Kidney glomerular epithelial cell (primary cell): Measurements from ENCODE around the gene SLC2A6.
"Not testable (repeated sequence)": the region's sequence is repeated elsewhere in the genome, so short reads cannot be mapped to it uniquely, and the experiment has no call there.

Experiments
- DNase-seq: peaks from one replicate; lab custom pipeline; 2025; lab: John Stamatoyannopoulos, UW

The SLC2A6 gene

GRCh38 chr9:133460405-133461175 lies 18.3 kb downstream of the SLC2A6 start:
- DNase-seq, result peak; percentile 16

DNA sequence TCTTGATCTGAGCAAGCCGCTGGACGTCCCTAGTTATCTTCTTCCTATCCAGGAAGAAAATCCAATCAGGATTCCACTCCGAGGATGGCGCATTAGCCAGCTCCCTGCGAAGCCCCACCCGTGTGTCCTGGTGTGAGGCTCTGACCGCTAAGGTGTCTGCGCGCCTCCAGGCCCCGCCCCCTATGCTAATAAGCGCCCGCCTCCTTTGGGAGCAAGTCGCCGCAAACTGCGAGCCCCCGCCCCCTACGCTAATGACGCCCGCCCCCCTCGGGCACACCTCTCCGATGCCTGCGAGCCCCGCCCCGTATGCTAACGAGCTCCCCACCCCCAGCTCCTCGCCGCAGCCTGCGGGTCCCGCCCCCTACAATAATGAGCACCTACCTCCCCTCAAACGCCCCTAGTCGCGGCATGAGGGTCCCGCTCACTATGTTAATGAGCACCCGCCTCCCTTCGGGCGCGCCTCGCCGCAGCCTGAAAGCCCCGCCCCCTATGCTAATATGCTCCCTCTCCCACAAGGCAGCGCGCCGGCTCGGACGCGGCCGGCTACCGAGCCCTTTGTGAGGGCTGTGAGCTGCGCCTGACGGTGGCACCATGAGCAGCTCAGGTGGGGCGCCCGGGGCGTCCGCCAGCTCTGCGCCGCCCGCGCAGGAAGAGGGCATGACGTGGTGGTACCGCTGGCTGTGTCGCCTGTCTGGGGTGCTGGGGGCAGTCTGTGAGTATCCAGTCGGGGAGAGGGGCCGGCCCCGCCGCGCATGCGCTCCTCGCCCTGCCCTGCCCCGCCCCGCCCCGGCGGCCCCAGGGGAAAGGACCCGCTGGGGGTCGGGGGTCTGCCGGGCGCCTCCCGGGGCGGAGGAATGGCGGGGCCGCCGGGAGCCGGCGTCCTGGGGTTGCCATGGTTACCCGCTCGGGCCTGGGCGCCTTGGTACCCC lies 19.2 kb downstream of the SLC2A6 start, which contains the start of gene CACFD1:
Gene CACFD1 (plus strand): TSS at position 503 of the 929 bp plus-strand sequence. CDS start 89 bp downstream, at position 592.
- peak; percentile 77 for DNase-seq

DNA sequence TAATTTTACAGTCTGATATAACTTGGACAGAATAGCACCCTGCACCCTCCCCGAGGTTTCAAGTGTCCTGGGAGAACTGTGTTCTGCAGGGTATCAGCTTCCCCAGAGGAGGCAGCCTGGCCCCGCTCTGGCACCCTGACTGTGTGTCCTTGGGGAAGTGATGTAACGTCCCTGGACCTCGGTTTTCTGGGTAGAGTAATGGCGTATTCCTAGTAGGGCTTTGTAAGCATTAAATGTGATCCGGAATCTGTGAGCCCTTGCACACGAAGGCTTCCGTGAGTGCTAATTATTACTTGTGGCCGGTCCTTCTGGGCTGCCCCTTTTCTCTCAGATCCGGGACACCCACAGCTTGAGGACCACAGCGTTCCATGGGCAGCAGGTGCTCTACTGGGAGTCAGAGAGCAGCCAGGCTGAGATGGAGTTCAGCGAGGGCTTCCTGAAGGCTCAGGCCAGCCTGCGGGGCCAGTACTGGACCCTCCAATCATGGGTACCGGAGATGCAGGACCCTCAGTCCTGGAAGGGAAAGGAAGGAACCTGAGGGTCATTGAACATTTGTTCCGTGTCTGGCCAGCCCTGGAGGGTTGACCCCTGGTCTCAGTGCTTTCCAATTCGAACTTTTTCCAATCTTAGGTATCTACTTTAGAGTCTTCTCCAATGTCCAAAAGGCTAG lies 20.1 kb downstream of the SLC2A6 start:
- DNase-seq, result no peak

GRCh38 chr9:133457748-133458147 lies 21.2 kb downstream of the SLC2A6 start:
- no peak for DNase-seq

GRCh38 chr9:133457233-133457632 lies 21.7 kb downstream of the SLC2A6 start:
- no peak for DNase-seq

- no peak for DNase-seq
Observed at GRCh38 chr9:133456409-133456808, 22.5 kb downstream of the SLC2A6 start.

- DNase-seq, result no peak
Observed at GRCh38 chr9:133455936-133456335, 23.0 kb downstream of the SLC2A6 start.

DNA sequence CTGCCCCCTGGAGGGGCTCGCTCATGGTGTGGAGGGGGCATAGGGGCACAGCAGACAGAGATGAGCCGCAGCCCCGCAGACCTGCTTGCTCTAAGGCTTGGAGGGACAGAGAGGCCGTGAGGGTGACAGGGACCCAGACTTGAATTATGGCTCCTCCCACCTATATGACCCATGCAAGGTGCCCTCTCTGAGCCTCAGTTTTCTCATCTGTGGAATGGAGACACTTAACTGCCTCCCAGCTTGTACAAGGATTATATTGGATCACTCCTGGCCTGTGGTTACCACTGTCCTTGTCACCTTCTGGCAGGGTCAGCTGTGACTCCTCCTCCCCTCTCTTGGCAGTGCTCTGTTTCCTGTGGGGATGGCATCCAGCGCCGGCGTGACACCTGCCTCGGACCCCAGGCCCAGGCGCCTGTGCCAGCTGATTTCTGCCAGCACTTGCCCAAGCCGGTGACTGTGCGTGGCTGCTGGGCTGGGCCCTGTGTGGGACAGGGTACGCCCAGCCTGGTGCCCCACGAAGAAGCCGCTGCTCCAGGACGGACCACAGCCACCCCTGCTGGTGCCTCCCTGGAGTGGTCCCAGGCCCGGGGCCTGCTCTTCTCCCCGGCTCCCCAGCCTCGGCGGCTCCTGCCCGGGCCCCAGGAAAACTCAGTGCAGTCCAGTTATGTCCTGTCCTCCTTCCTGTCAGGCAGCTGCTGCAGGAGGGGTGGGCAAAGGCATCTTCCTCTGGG lies 23.8 kb downstream of the SLC2A6 start:
- DNase-seq, result no peak

- no peak for DNase-seq
Observed at GRCh38 chr9:133454325-133454724, 24.6 kb downstream of the SLC2A6 start.

GRCh38 chr9:133453651-133454050 lies 25.2 kb downstream of the SLC2A6 start:
- no peak for DNase-seq

DNA sequence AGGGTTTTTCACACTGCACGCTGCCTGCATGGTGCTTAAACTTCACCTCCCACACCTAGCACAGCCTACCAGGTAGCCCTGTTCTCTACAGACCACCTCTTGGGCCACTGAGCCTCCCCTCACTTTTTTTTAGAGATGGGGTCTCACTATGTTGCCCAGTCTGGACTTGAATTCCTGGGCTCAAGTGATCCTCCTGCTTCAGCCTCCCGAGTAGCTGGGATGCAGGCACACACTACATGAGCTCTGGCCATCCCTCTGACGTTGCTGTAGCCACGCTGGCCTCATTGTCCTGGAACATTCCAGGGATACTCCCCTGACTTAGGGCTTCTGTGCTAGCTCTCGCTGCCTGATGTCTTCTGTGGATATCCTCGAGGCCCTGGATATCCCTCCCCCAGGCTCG lies 26.3 kb downstream of the SLC2A6 start:
- no peak for DNase-seq

GRCh38 chr9:133451865-133452264 lies 27.0 kb downstream of the SLC2A6 start:
- not testable (repeated sequence) for DNase-seq

DNA sequence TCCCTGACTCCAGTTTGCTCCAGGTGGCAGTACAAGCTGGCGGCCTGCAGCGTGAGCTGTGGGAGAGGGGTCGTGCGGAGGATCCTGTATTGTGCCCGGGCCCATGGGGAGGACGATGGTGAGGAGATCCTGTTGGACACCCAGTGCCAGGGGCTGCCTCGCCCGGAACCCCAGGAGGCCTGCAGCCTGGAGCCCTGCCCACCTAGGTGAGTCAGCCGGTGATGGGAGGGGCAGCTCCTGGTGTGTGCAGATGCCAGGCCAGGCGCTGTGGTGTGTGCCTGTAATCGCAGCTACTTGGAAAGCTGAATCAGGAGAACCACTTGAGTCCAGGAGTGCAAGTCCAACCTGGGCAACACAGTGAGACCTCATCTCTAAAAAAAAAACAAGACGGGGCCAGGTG lies 29.1 kb downstream of the SLC2A6 start:
- DNase-seq, result peak; percentile 14

- DNase-seq, result no peak
Observed at GRCh38 chr9:133448487-133448972, 30.4 kb downstream of the SLC2A6 start.

DNA sequence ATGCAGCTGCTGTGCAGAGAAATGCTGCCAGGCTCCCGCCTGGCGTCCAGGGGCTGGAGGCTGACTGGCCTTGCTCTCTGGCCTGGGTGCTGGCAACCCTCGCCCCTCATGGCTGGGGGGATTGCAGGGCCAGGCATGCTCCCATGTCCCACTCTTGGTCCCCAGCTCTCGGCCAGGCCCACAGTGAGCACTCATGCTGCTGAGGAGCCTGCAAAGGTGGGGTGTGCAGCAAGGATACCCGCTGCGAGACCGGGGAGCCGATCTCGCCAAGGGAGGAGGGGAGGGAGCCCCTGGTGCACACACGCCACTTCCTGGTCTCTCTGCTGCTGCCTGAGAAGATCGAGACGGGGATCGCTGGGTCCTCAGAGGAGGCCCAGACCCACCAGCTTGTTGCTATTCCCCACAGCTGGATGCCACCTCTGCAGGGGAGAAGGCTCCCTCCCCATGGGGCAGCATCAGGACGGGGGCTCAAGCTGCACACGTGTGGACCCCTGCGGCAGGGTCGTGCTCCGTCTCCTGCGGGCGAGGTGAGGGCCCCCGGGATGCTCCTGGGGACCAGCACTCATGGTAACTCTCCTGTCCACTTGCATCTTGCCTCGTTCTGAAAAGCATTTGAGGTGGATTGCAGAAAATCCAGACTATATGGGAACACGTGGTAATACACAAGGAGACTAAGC lies 33.5 kb downstream of the SLC2A6 start:
- no peak for DNase-seq

- DNase-seq, result no peak
Observed at GRCh38 chr9:133443982-133444381, 34.9 kb downstream of the SLC2A6 start.

- DNase-seq, result no peak
Observed at GRCh38 chr9:133443248-133443647, 35.7 kb downstream of the SLC2A6 start.

DNA sequence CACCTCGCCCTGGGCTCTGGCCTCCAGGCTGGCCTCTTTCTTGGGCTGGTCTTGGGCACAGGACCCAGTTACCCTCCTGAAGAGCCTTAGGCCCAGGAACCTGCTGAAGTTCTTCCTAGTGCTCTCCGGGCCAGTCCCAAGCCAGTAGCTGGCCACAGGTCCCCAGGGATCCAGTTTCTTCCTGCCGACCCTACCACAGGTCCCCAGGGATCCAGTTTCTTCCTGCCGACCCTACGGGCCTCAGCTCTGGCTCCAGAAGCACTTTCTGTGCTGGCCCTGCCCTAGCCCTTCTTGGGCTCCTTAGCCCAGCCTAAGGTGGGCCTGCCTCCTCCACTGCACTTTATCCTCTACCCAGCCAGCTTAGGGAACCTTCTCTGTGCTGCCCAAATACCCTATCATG lies 37.3 kb downstream of the SLC2A6 start:
- DNase-seq, result no peak

DNA sequence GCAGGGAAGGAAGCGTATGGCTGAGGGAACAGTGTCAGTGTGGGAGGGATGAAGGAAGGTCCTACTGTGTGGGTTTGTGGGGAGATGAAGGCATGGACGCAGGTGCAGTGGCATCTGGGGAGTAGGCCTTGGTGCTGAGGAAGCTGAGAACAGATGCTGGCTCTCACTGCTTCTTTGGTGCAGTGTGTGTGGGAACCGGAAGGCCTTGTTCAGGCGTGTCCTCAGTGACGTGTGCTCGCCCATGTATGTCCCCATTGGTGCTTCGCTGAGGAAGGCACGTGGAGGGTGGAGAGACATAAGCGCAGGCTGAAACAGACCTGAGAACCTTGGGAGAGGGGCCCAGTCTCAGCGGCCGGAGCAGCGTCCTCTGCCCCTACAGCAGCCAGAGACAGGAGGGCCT lies 38.0 kb downstream of the SLC2A6 start:
- no peak for DNase-seq

- no peak for DNase-seq
Observed at GRCh38 chr9:133439337-133439736, 39.6 kb downstream of the SLC2A6 start.
